ENCODE measurements around the gene NFYA.

DNA sequence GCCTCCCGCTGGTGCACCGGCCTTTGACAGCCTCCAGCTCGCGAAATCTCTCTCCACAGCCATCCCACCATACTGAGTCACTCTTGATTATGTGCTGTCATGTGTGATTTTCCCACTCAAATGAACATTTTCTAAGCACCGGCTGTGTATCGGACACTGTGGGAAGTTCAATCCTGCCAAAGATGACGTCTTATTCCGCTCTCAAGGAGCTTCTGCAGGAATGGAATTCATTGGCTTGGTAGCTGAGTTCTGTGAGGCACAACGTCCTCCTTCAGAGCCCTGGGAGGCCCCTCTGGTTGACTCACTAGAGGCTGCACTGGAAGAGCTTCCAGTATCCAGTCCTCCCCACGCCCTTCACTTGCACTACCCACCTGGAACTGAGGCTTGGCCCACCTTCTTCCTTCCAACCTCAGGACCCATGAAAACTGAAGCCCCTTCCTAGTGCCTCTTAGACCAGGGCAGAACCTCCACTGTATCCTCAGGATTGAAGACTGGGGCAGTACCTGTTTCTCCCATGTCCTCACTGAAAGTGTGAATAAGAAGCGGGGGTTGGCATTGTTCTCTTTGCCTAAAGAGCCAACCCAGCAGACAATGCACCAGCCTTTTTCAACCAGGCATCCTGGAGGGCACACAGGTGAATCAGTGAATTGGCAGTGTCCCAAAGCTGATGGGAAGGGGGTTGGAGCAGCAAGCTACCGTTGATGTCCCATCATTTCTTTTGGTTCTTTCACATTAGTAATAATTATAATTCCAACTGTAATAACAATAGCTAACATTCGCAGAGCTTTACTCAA lies 35.5 kb upstream of the NFYA start:
- TF ChIP-seq, protein P1, sequence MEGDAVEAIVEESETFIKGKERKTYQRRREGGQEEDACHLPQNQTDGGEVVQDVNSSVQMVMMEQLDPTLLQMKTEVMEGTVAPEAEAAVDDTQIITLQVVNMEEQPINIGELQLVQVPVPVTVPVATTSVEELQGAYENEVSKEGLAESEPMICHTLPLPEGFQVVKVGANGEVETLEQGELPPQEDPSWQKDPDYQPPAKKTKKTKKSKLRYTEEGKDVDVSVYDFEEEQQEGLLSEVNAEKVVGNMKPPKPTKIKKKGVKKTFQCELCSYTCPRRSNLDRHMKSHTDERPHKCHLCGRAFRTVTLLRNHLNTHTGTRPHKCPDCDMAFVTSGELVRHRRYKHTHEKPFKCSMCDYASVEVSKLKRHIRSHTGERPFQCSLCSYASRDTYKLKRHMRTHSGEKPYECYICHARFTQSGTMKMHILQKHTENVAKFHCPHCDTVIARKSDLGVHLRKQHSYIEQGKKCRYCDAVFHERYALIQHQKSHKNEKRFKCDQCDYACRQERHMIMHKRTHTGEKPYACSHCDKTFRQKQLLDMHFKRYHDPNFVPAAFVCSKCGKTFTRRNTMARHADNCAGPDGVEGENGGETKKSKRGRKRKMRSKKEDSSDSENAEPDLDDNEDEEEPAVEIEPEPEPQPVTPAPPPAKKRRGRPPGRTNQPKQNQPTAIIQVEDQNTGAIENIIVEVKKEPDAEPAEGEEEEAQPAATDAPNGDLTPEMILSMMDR (IDR thresholded peaks at IDR 0.05; ENCODE audit: low read depth, low read length, poor library complexity, severe bottlenecking), result no peak
- no peak for TF ChIP-seq EZH2phosphoT487 (IDR thresholded peaks at IDR 0.05; ENCODE audit: borderline replicate concordance, low read length)
